ENCODE results near the gene FBXL3.

FBXL3 gene

DNA sequence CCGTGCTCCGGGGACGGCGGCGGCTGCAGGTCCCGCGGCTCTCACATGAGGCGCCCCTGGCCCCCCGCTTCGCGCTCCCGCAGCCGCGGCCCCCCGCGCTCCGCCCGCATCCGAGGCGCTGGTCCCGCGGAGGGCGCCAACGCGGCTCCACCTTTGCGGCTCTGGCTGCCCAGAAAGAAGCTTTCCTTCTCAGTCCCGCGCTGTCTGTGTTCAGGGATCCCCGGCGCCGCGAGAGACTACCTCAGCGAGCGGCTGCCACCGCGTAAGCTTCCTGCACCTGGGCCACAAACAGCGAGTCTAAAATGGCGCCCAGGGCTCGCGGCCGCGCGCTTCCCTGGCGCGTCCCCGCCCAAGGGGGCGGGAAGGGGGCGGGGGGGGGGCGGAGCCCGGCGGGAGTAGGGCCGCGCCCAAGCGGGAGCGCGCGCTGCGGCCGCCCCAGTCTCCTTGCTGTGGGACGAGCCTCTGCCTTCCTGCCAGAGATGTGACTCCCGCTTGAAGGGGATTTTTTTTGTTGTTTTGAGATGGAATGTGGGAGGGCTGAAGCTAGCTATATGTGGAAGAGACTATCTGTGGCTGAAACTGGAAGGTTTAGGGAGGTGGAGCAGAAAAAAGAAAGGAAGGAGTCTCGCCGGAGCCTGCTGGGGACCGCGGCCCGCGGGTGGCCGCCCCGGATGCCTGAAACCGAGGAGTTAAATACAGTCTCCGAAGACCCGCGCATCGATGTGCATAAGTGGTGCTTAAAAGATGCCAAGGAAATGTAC, at the start of gene FBXL3:
Gene FBXL3, minus strand, starts transcription at position 299 of the 761 bp plus-strand sequence. CDS start 5,299 bp downstream, outside the sequence.
- DNase-seq = peak; percentile 97

DNA sequence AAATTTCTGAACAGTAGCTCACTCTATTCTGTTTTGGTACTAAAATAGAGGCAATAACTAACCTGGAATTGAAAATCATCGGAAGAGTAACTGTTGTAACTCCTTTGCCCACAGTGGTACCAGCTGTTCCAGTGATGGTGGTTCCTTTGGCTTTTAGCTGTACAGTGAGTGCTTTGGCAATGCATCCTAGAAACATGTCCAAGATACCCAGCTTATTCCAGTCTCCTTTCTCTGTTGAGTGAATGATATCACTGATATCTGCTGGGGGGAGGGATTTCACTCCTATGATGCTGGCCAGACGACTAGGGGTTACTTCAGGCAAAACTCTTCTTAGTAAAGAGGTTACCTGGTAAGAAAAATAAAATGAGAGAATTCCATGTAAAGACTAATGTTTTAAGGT, 40.6 kb upstream of the FBXL3 start:
- no peak for DNase-seq

GRCh38 chr13:77065461-77066147, 38.6 kb upstream of the FBXL3 start:
- peak; percentile 56 for DNase-seq

DNA sequence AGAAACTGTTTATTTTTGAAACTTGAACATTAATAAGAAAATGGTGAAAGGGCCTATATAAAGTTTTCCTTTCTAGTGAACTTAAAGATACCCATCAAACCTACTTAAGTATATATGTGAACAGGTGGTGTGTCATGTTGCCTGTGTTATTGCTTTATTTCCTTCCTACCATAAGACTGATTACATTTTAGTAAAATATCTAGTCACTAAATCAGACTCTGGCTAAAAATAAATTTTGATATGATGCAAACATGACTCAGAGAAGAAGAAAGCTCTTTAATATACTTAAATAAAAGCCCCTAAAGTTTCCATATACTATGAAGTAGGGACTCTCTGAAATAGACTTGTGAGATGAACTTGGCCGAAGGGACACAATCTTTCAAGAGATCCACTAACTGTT, 35.1 kb upstream of the FBXL3 start:
- peak; percentile 12 for DNase-seq

- no peak for DNase-seq
Observed at GRCh38 chr13:77061362-77061761, 34.4 kb upstream of the FBXL3 start.

DNA sequence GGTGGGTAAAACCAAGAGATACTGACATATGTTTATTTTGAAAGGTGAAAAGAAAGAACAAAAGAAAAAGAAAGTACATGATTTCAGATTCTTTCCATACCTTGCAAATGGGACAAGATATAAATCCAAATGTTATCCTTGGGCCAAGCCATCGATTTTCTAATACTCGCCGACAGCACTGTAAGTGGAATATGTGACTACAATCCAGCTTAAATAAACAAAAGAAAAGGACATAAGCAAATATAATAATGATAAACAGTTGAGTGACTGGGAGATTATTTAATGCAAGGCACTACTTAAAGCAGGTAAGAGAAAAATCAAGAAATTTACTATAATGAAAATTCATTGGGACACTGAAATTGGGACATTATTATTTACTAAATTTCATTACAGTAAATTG, 29.9 kb upstream of the FBXL3 start:
- no peak for DNase-seq

DNA sequence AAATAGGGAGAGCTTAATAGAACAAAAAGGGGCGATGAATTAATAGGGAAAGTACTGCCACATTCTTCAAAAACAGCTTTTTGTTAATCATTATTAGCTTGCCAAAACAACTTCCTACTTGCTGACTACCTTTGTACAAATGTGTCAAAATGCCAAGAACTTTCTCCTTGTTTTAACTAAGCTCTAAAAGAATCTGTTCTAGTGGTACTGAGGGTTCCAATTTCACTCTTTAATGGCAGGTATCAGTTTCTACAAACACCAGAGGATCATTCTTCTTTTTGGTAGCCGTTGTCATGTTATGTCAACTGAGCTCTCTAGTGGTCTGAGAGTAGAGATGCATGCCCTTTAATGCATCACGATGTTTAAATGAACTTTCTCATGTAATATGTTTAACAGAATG, 29.4 kb upstream of the FBXL3 start:
- DNase-seq = no peak

DNA sequence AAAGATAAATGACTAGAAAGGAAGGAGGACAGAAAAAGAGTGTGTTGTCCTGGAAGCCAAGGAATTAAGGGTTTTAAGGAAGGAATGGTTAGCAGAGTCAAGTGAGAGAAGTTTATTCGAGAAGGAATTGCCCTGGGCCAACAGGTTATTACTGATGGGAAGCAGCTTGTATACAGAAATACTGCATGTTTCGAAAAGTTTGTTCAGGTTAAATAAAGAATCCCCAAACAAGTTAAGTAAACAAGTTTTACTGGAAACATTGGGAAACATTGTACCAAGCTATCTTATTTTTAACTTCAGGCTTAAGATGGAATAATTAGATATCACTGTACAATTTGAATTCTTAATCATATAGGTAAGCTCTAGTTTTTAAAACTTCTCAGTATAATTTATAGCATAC, 28.2 kb upstream of the FBXL3 start:
- no peak for DNase-seq

DNA sequence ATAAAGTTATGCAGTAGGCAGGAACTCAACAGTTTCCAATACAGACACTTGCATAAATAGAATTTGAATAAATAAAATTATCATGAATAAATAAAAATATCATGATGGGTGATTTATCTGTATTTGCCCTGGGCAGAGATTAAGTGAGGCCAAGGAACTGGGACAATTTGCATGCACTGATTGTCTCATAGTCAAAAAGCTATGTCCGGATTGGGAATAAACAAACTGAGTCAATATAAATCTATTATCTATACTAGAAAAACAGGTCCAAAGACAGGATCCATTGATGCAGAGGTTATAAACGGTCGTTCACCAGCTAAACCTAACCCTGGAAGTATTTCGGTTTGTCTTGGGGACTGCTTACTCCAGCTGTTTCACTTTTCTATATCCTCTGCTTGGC, 26.2 kb upstream of the FBXL3 start:
- DNase-seq = no peak

DNA sequence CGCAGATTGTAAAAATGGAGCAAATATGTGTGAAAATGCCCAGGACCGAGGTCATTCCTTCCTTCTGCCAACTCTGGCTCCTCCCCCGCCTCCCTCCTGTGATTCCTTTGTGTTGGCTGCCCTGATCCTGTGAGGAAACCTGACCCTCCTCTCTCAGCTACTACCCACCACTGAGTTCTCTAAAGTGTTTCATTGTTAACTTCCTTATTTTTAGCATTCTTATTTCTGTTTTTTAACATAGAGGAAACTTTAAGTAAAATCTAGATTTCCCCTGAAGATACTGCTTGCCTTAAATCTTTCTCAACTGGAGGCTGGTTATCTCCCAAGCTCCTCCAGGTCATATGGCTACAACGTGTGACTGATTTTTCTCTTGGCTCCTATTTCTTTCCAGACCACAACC, 21.7 kb upstream of the FBXL3 start:
- DNase-seq = peak; percentile 68

DNA sequence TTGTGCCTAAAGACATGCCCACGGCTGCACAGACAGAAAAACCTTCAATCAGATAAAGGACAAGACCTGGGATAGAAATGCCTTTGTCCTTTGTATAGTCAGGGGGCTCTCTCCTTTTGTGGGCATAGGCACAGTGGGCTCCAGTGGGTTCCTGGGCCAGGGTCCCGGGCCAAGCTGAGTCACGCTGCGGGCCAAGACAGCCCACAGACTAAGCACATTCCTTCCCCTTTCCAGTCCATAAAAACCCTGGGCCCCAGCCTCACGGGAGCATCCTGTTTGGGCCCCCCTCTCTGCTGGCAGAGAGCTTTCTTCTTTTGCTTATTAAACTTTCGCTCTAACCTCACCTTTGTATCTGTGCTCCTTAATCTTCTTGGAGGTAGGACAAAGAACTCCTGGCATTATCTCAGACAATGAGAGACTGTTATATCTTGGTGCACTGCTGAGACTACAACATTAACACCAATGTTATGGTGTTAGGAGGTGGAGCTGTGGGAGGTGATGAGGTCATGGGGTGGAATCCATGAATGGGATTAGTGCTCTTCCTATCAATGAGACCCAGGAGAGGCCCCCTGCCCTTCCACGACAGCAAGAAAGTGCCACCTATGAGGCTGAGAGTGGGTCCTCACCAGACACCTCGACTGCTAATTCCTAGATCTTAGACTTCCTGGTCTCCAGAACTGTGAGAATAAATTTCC, 20.8 kb upstream of the FBXL3 start:
- no peak for DNase-seq

GRCh38 chr13:77042566-77043177, 15.7 kb upstream of the FBXL3 start:
- no peak for DNase-seq

DNA sequence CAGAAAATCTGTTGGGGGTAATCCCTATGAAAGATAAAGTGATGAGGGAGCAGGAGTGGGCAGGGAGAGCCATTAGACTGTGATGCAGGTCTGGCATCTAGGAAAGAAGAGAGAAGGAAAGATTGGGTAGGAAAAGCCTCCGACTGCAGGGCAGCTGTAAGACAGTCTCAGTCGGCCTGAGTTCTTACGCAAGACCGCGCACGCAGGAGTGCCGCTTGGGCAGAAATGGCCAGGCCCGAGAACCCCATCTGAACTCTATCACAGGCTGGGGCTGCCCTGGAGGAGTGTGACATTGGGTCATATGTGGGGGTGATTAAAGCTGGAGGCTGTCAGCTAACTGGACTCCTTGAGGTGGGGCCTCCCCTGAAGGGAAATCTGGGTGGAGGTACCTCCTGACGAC, 13.9 kb upstream of the FBXL3 start:
- DNase-seq = no peak

DNA sequence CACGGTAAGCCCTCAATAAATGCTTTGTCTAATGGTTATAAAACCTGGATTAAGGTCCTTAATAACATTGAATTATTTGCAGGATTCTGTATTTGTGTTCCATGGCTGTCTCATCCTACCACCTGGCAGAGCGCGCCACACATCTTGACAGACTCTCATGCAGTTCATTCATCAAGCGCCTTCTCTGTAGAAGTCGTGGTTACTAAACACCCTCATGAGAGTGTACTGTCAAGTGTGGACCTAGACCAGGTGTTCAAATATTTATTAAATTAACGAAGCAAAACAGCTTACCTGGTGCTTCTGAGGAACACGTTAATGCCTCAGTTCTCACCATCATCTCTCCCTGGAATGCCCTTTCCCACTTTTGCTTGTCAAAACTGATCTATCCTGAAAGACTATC, 13.1 kb upstream of the FBXL3 start:
- DNase-seq = no peak

GRCh38 chr13:77038907-77039480, 12.0 kb upstream of the FBXL3 start:
- DNase-seq = no peak

GRCh38 chr13:77036279-77036678, 9.3 kb upstream of the FBXL3 start:
- DNase-seq = no peak

GRCh38 chr13:77034881-77035280, 7.9 kb upstream of the FBXL3 start:
- peak; percentile 47 for DNase-seq

GRCh38 chr13:77033717-77034302, 6.9 kb upstream of the FBXL3 start:
- peak; percentile 51 for DNase-seq

DNA sequence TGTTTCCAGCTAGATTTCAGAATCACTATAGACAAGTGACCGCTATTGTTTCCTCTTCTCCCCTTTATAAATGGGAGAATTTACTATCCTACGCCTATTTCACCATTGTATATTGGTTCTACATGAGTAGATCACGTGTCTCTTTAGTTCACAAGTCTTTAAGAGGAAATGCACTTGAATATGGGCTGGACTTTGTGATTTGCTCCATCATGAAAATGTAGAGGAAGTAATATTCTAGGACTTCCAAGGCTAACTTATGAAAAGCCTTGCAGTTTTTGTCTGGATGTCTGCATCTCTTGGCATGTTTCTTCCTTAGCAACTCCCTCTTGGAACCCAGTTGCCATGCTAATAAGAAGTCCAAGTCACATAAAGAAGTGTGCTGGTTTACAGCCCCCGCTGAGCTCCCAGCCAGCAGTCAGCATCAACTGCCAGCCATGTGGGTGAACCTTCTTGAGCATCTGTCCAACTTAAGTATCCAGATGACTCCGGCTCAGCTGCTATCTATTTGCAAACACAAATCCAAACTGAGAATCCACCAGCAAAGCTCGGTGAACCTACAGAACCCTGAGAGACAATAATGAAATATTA, 4.8 kb upstream of the FBXL3 start:
- DNase-seq = no peak

DNA sequence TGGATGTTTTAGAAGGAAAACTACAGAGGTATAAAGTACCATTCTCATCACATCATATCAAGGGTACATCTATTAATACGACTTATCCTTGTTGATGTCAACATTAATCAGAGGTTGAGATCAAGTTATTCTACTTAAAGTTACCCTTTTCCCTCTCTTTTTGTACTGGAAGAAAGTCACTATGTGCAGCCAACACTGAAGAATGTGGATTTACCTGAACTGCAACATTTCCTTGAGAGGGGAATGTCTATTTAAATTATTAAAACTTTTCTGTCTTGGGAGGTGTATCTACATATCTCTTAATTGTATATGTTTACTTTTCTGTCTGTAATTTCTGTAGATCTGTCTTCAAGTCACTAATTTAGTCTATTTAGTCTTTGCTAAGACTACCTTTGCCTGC, 2.5 kb upstream of the FBXL3 start:
- no peak for DNase-seq

DNA sequence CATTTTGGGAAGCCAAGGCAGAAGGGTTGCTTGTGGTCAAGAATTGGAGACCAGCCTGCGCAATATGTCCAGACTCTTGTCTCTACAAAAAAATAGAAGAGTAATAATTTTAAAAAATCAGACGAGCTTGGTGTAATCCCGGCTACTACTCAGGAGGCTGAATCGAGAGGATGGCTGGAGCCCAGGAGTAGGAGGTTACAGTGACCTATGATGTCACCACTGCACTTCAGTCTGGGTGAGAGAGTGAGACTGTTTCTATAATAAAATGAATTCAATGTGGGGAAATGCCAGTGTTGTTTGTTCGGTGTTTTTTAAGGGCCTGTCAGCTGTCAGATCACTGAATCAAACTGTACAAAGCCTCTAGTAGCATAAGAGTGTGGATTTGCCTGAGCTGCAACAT, 1.2 kb upstream of the FBXL3 start:
- DNase-seq = peak; percentile 61

DNA sequence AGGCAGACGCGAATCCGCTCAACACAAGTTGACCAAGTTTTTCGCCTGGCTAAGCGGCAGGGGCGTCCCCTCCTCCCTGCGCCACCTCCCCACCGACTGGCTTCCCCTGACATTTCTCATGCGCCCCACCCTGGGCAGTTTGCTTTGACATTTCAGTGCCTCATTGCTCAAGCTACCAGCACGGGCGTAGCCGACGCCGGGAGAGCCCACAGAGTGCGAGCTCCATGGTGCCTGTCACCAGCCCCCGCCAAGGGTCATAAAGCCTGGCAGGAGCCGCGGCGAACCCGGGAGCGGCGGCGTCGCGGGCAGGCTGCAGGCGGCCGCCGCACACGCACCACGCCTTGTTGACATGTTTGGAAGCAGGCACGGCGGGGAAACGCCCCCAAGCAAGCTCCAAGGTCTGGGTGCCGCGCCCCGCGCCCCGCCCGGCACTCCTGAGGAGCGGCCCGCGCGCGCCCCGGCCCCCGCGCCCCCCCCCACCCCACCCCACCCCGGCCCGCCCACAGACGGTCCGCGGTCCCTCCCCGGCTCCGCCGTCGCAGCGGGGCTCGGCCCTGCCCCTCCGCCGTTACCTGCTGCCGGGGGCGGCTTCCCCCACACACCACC, 601 bp downstream of the FBXL3 start:
- DNase-seq = peak; percentile 94

Data from suppressor macrophage treated with lipopolysaccharide for 4 hours (primary cell).